Fibroblast of skin of right biceps (primary cell): ENCODE data around the gene LRRC61.

Experiments used
- DNase-seq: peaks from one replicate; pipeline ENCODE4 v3.0.0-alpha.2; 2013

LRRC61 gene

DNA sequence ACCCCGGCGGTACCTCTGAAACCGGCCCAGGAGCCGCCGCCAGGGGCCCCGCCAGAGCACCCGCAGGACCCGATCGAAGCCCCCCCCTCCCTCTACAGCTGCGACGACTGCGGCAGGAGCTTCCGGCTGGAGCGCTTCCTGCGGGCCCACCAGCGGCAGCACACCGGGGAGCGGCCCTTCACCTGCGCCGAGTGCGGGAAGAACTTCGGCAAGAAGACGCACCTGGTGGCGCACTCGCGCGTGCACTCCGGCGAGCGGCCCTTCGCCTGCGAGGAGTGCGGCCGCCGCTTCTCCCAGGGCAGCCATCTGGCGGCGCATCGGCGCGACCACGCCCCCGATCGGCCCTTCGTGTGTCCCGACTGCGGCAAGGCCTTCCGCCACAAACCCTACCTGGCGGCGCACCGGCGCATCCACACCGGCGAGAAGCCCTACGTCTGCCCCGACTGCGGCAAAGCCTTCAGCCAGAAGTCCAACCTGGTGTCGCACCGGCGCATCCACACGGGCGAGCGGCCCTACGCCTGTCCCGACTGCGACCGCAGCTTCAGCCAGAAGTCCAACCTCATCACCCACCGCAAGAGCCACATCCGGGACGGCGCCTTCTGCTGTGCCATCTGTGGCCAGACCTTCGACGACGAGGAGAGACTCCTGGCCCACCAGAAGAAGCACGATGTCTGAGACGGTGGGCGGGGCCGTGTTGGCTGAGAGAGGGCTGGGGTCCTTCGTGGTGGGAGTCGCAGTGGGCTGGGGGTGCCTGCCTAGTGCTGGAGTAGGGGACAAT is 49.3 kb downstream of the LRRC61 start:
- no peak for DNase-seq

DNA sequence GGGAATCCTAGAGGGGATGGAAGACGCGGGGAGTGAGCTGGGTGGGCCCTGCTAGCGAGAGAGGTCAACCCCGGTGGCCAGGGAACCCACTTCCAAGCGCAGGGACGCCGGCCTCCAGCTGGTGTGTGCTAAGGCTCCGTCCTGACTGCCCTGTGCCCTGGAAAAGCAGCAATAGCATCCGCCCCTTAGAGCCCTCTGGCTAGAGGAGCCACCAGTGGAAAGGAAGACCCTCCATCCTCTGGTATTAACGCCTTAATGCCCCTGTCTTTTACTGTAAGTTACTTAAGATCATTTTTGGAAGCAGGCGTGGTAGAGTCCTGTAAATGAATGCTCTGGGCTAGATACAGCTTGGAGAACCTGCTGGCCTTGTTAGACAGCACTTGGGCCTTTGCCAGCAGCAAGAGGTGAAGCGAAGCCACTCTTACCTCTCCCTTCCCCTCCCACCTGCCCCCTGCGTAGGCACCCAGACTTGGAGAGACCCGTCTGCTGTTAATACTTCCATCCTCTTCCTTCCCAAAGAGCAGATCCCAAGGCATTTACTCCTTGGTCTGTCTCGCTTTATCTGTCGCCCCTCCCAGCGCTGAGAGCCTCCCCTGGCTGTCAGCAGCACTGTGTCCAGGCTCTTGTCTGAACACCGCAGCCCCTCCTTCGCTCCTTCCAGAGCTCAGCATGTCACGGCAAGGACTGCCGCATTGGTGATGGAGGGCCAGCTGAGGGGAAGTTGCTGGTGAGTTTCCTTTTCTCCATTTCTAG is 50.1 kb downstream of the LRRC61 start:
- no peak for DNase-seq

DNA sequence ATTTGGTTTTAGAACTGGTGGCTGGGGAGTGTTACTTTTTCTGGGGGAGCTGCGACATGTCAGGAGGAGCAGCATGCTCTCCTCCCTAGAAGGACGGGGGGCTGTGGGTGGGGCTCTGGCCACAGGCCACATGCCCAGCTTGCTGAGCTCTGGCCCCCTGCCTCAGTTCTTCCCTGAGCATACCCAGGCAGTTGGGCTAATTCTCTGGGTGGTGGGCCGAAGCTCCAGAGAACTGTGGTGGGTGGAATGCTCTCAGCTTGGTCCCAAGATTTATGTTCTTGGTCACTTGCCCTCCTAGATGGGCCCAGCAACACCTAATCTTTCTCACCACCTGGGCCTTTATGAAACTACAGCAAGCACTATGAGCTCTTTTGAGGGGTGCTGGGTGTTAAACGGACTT is 50.9 kb downstream of the LRRC61 start:
- no peak for DNase-seq

DNA sequence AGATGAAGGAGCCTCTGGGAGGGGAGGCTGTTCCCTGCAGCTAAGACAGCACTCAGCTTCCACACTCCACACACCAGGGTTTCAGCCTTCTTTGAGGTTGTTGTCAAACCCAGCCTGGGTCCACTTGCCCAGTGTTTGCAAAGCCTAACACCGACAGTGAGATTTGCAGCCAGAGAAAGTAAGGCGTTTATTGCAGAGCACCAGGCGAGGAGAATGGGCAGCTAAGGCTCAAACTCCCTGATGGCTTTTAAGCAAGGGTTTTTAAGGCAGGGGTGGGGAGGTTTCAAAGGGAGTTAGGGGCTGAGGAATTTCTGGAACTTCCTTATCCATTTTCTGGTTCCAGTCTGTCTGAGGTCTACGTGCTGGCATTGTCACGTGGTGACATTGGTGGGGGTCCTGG is 51.3 kb downstream of the LRRC61 start:
- no peak for DNase-seq

DNA sequence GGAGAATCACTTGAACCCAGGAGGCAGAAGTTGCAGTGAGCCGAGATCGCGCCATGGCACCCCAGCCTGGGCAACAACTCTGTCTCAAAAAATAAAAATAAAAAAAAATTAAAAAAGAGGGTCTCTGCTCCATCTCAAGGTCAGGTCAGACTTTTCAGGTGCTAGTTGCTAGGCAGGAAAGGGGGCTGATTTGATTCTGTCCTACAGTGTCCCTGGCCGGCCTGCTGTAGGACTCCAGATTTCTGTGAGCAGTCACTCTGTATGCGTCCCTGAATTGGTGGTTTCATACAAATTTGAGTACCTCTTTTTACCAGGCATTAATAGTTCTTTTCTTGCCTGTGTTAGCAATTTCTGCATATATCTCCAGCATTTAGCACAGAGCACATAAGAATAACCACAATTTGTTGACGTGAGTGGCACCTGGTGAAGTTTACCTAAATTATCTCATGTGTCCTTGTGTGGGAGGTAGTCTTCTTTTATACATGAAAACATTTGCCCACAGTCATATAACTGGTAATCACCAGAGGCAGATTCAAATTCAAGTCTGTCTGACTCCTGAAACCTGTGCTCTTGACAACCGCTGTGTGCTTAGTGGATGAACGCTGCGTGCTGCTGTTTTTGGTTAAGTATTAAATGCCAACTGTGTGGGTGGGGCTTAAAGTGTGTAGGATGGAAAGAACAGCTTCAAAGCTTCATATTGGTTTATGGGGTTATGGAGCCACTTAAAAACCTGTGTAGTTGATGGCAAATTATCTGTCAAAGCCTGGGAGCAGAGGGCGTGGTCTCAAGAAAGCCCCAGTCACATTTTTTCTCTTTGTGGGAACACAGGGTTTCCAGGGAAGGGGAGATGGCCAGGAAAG is 52.7 kb downstream of the LRRC61 start:
- DNase-seq, result no peak

DNA sequence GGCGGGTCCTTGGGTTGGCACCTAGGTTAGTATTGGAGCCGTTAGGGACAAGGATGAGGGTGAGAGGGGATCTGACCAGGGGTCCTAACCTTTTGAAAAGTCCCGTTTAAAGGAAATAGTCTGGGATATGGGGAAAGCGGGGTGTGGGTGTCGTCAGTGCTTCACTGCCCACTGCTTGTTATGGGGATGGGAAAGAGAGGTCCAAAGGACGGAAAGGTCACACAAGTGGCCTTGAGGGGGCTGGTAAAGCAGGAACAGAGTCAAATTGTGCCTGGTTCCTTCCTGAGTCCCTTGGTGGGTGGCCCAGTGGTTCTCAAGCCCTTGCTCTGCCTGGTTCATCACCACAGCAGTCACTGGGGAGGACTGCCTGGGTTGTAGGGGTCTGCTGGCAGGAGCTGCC is 53.4 kb downstream of the LRRC61 start:
- no peak for DNase-seq

DNA sequence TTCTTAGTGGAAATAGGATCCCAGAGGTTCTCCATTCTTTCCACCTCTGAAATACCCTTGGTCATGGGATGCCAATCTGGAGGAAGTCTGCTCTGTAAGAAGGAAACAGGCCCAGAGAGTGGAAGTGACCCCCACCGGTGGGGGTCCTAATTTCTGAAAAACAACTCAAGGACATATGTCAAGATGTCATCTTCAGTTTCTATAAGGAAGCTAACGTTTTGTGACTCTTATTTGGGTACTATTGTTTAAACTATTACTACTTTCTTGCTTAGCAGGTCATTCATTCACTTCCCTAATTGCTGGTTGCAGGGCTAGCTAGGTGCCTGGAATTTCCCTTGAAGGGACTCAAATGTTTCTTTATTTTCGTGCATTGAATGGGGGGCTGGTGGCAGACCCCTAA is 54.0 kb downstream of the LRRC61 start:
- DNase-seq, result no peak

DNA sequence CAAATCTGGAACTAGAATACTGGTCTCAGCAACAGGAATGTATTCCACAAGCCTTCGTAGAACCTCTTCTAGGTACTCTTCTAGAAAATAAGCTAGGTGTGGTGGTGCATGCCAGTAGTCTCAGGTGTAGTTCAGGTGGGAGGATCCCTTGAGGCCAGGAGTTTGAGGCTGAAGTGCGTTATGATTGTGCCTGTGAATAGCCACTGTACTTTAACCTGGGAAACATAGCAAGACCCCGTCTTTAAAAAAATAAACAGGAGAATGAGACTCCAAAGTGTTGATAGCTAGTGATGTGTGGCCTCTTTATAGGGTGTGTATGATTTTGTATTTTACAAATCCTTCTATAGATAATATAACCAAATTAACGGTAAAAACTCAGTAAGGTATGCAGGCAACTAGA is 54.5 kb downstream of the LRRC61 start:
- DNase-seq, result no peak

DNA sequence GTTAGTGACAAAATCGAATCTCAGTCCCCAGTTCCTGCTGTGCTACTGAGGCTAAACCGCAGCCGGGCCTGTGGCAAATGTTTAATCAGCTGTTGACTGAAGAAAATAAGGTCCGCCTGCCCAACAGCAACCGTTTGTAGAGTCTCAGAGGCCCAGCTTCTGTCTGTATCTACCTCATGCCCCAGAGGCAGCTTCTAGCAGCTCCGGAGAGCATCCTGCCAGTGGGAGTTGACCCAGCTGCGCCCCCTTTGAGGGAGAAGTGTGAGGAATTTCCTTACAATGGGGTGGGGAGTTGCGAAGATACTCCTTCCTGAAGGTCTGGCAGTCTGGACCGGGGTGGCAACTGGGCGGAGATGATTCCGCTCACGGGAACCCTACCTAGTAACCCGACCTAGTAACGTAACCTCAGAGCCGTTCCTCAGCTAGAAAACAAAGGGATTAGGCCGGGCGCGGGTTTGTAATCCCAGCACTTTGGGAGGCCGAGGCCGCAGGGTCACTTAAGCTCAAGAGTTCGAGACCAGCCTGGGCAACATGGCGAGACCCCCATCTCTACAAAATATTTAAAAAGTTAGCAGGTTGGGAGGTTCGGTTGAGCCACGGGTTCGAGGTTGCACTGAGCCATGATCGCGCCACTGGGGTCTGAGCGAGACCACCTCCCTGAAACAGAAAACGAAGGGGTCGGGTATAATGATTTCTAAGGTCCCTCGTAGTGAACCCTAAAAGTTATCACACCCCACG is 55.1 kb downstream of the LRRC61 start:
- peak; percentile 77 for DNase-seq

DNA sequence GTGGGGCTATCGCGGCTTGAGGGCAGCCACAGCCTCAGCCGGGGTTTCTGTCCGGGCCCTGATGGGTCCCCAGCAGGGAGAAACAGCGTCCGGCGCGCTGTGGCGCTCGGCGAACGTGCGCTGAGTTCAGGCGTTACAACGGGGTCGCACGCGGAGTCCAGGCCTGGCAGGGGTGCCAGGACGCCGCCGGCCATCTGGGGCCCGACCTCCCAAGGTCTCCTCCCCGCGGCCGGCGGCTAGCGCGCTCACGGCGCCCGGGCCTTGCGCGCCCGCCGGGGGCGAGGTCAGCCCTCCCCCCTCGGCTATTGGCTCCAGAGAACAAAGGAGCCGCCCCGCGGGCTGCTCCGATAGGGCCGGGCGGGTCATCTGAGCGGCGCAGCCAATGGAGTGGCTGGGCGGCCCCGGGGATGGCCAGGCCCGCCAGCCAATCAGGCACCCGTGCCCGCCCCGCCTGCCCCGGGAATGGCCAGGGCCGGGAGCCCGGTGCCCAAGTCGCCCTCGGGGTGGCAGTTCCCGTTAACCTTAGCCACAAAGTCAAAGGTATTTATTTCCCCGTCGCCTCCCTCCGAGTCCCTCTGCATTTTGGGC is 55.8 kb downstream of the LRRC61 start, which contains the start of gene ZNF775:
Gene ZNF775 (plus strand): TSS at position 478 of the 588 bp plus-strand sequence. CDS start 9,141 bp downstream, outside the sequence.
- DNase-seq, result peak; percentile 94

DNA sequence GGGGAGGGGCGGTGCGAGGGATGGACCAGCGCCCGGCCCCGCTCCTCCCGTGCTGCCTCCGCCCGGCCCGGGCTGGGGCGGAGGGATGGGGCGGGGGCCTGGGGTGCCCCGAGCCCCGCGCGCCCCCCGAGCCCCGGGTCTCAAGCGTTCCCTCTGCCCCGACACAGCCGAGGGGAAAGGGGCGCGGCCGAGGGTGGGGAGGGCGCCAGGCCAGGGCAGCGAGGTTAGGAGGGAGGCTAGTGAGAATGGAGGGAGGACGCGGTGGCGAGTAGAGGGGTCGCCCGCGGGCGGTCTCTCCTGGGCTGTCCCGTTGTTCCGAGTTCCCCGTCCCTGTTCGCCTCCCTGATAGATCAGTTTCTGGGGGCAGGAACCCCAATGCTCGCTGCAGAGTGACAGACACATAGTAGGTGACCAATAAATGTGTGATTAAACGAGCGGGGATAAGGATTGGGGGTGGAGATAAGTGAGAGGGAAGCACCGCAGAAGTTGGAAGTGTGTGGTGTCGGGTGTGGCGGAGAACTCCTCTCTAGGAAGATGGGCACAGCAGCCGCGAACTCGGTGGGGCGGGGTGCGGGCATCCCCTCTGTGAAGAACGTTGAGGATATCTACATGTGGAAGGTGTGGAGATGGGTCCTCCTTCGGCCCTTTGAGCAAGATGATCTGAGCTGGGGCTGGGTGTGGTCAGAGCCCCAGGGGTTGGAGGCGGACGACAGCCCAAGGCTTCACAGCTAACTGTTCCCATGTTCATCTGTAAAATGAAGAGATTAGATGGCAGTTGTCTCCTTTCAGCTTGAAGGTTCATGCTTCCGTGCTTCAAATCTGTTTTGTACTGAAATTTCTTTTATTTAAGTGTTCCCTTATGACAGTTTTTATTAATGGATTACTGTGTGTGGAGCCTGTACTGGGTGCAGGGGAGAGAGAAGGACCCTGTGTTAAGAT is 56.6 kb downstream of the LRRC61 start:
- peak; percentile 19 for DNase-seq

DNA sequence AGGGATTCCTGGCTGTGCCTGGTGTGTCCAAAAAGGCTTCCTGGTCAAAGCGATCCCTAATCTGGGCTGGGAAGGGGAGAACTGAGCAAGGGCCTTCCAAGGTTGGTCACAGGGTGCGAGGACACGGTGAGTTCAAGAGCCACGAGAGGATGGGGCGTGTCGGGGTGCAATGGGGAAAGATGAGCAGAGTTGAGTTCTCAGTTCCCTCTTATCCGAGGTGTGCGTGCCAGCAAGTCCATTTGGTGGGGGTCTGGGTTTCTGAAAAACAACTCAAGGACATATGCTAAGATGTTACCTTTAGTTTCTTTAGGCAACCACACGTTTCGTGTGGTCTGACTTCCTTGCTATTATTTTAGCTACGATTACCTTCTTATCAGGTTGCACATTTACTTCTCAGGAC is 57.3 kb downstream of the LRRC61 start:
- DNase-seq, result no peak

DNA sequence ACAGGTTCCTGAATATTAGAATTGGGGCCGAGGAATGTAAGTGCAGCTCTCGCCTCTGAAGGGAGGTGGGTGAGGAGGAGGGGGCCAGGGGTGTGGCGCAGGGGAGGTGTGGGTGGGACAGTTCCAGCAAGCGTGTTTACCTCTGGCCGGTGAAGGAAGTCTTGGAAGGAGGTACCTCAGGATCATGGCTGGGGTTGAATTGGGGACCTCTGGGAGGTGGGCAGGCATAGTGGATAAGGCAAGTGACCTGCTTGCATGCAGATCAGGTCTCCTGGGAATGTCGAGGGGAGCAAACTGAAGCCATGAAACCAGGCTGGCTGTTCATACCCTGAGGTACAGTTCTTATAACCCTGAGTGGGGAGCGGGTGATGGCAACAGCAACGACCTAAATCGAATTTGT is 57.9 kb downstream of the LRRC61 start:
- no peak for DNase-seq

DNA sequence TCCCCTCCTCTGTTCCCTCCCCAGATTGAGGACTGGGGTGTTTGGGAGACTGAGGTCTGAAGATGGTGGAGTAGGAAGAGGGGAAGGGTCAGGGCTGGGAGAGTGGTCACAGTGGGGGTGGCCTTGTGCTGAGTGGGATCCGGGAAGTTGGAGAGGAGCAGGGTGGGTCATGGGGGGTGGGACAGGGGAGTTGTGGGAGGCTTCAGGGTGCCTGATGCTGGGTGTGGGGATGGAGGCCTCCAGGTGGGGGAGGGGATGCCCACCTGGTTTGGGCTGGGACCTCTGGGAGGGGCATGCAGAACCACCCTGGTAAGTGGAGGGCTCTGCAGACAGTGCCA is 58.6 kb downstream of the LRRC61 start:
- DNase-seq, result no peak

DNA sequence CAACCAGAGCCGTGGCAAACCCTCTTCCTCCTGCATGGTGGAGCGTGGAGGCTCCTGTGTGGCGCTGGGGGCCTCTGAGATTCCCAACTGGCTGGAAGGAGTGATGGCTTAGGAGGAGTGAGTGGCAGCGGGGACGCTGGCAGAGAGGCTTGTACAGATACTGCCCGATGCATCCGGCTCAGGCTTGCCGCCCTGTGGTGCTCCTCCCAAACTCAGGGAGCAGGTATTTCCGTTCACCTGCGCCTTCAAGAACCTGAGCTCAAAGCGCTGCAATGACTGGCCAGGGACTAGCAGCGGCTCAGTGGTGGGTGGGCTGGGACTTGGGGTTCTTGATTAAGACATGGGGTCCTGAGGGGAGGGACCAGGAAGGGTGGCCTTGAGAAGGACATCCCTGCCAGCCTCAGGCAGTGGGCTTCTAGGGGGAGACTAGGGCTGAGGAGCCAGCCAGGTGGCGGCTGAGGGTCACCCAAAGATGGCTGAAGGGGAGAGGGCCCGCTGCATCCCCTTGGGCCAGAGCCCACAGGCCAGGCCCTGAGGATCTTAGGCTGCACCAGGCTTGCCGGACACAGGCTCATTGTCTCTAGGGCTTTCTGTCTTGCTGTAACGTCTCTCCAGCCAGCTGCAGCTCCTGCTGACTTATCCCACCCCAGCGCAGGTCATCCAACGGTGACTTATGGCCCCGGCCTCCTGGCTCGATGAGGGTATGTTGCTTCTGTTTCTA is 59.1 kb downstream of the LRRC61 start:
- DNase-seq, result no peak

DNA sequence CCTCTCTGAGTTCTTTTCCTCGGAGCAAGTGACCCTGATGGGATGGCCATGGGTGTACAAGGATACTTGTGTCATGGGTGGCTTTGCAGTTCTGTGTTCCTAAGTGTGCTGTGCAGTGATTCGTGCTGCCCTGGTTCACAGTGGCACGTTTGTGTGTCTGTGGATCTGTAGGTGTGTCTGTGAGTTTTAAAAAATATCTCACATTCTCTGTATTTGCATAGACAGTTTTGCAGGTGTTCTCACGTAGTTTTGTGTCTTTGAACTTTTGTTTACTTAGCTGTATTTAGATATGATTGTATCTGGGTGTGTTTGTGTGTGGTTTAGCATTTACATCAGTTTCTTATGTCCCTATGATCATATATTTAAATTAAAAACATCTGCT is 59.7 kb downstream of the LRRC61 start:
- no peak for DNase-seq

DNA sequence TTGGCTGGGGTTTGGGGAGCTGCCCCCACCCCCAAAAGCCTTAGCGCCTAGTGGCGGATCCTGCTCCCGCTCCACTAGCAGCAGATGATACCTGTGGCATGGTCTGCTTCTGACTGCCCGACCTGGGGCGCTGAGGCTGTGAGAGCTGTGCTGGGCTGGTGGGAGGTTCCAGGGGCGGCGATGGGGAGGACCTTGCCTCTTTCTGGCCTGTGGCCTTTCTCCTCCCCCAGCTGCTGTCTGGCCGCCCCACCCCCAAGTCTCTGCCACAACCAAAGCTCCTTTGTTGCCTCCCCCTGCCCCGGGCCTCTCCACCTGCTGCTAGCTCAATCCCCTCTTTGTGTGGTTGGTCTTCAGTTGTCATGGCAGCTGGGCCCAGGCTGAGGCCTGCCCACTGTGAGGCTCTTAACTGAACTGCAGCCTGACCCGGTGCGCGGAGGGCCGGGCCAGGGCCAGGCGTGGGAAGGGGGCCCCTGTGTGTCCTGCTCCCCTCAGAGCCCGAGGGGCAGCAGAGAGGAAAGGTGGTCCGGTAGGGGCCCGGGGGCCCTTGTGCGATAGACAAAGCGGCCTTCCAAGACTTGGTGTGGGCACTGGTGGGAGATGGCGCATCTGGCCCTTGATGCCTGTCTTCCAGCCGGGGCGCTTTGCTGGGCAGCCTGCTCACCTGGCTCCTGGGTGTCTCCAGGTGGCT is 60.7 kb downstream of the LRRC61 start:
- no peak for DNase-seq

DNA sequence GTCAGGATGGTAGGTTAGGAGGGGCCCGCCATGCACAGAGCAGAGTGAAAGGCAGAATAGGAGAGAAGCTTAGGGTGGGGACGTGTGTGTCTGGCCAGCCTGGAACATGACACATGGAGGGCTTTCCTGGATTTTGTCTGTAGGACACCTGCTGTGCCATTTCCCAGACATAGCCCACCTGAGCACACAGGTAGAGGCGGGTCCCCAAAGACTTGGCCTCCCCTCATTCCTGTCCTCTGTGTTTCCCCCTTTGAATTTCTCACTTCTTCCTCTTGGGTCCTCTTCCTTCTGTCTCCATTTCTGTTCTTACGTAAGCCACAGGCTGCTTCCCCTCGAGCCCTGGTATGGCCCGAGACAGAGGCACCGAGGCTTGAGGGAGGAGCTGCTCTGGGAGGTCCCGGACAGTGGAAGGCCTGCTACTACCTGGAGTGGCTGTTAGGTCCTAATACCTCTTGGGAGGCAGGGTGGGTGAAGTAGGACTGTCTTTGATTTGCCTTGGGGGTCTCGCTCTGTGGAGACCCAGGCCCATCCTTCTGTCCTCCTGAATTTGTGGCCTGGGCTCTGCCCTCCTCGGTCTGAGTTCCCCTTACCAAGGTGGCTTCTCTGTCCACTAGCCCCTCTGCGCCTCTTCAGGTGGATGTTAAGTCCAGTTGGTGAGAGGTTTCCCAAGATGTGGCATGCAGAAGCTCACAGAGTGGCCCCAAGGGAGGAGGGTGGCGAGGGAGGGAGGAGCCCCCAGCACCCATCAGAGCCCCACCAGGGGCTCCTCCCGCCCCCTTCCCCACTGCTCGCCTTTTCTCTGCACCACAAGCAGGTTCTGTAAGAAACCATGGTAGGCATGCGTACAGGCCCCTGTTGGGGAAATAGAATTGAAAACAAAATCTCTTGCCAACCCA is 61.5 kb downstream of the LRRC61 start:
- no peak for DNase-seq

DNA sequence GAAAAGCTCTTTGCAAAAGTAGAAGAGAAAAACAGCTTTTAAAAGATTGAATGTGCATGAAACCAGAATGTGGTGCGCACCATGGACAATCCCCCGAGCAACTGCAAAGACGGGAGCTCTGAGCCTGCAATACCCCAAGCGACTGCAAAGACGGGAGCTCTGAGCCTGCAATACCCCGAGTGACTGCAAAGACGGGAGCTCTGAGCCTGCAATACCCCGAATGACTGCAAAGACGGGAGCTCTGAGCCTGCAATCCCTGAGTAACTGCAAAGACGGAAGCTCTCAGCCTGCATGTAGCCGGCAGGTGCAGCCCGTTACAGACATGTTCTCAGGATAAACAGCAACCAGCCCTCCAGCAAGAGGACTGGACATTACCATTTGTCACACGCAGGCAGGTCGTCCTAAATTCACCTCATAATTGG is 62.2 kb downstream of the LRRC61 start:
- no peak for DNase-seq
